Adipocyte (in vitro differentiated cells): Measurements from ENCODE around the gene TDRD6.

ENCODE experiments used
- DNase-seq: peaks from one replicate; pipeline ENCODE4 v3.0.0-alpha.2; 2015; ENCODE audit warnings: low read depth
- H3K27me3 ChIP-seq: replicated peaks from 2 replicates; pipeline ENCODE4 v1.7.0; 2013; ENCODE audit warnings: mild to moderate bottlenecking, low read length, moderate library complexity; ENCODE audit not compliant: control insufficient read depth, insufficient read depth
- H3K36me3 ChIP-seq: 2 replicates; pipeline ENCODE4 v1.7.0; 2013; ENCODE audit warnings: low read length, mild to moderate bottlenecking, moderate library complexity; ENCODE audit not compliant: control insufficient read depth, insufficient read depth, severe bottlenecking
- H3K4me1 ChIP-seq: 2 replicates; pipeline ENCODE4 v1.7.0; 2013; ENCODE audit warnings: mild to moderate bottlenecking, low read length, moderate library complexity; ENCODE audit not compliant: control insufficient read depth, insufficient read depth
- H3K4me3 ChIP-seq: 2 replicates; pipeline ENCODE4 v1.7.0; 2013; ENCODE audit warnings: mild to moderate bottlenecking, low read length, moderate library complexity
- H3K9ac ChIP-seq: 2 replicates; pipeline ENCODE4 v1.7.0; 2013; ENCODE audit warnings: mild to moderate bottlenecking, low read length, moderate library complexity
- H3K9me3 ChIP-seq: 2 replicates; pipeline ENCODE4 v1.7.0; 2013; ENCODE audit warnings: mild to moderate bottlenecking, low read length, moderate library complexity; ENCODE audit not compliant: control insufficient read depth

The TDRD6 gene

DNA sequence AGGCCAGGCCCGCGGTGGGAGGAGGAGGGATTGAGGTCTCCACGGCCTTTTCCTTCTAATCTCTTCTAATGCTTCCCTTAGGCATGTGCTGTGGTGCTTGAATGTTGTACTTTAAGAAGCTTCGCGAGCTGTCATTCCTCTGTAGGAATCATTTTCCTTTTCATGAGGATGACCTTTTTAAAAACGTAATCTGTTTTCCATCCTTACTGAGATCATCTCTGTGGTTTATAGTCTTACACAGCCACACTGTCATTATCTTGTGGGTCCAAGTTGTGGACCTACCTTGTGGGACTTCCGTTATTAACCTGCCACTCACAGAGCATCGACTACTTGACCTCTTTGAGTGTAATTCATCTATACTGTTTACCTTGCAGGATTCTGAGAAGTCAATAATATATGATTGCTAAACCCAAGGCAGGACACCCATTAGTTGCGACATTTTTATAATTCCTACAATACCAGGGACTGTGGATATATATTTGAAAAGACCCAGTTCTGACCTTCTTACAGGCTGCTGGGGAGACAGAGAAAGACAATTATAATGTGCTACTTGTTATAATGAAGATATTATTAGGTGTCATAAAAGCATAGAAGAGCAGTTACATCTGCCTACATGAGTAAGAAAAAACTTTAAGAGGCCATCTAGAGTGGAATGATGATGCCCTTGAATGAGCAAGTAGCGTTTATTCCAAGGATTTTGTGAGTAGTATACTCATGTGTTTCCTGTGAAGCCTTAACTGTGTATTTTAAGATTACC is 34.1 kb upstream of the TDRD6 start:
- Histone ChIP-seq H3K4me3 (peak overlapping the region; percentile 91), H3K9me3 (no peaks in the 10 kb centered on the region), H3K4me1 (peaks cover 12% of the 10 kb centered on the region), H3K27me3 (no peaks in the 10 kb centered on the region), H3K36me3 (no peaks in the 10 kb centered on the region), H3K9ac (peak overlapping the region; percentile 85)
- peak; percentile 23 for DNase-seq

DNA sequence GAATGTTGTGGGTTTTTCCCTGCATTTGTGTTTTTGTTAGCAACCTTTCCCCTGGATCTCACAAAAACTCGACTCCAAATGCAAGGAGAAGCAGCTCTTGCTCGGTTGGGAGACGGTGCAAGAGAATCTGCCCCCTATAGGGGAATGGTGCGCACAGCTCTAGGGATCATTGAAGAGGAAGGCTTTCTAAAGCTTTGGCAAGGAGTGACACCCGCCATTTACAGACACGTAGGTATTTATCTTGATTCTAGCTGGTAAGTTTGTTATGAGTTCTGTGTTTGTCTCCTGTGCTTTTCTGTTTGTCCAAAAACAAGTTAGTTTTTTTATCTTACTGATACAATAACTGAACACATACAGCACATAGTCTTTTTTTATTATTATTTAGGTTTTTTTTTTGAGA is 31.9 kb upstream of the TDRD6 start:
- H3K4me1 ChIP-seq, result peaks cover 12% of the 10 kb centered on the region
- no peak overlapping the region for H3K4me3 ChIP-seq
- no peaks in the 10 kb centered on the region for H3K36me3 ChIP-seq
- H3K9me3 ChIP-seq, result no peaks in the 10 kb centered on the region
- H3K9ac ChIP-seq, result no peak overlapping the region
- DNase-seq, result no peak
- no peaks in the 10 kb centered on the region for H3K27me3 ChIP-seq

GRCh38 chr6:46657642-46658041 is 30.0 kb upstream of the TDRD6 start:
- no peaks in the 10 kb centered on the region for H3K36me3 ChIP-seq
- H3K4me1 ChIP-seq, result peaks cover 20% of the 10 kb centered on the region
- no peaks in the 10 kb centered on the region for H3K9me3 ChIP-seq
- no peaks in the 10 kb centered on the region for H3K27me3 ChIP-seq
- H3K4me3 ChIP-seq, result no peak overlapping the region
- no peak overlapping the region for H3K9ac ChIP-seq
- DNase-seq, result no peak

- Histone ChIP-seq H3K4me3 (no peak overlapping the region), H3K9ac (peak overlapping the region; percentile 0), H3K27me3 (no peaks in the 10 kb centered on the region), H3K4me1 (peaks cover 13% of the 10 kb centered on the region), H3K36me3 (peaks cover 4% of the 10 kb centered on the region), H3K9me3 (no peaks in the 10 kb centered on the region)
- DNase-seq, result no peak
These were observed 26.2 kb upstream of the TDRD6 start for GRCh38 chr6:46661483-46661882.

DNA sequence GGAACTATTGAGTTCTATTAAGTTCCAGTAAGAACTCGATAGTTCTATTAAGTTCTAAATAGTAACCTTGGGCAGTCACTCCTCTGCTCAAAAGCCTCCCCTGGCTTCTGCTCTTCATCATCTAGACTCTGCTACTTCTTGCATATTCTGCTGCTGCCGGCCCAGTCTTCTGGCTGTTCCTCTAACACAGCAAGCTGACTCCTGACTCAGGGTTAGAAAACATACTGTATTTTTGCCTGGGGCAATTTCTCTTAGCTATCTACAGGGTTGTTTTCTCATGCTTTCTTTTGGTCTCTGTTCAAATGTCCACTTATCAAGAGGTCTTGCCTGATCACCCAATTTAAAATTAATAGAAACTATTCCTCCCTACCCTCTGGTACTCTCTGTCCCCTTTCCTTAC is 20.3 kb upstream of the TDRD6 start:
- peak; percentile 5 for DNase-seq
- no peaks in the 10 kb centered on the region for H3K9me3 ChIP-seq

GRCh38 chr6:46674410-46674809 is 13.3 kb upstream of the TDRD6 start:
- Histone ChIP-seq H3K9ac (no peak overlapping the region), H3K4me3 (no peak overlapping the region), H3K36me3 (peaks cover 20% of the 10 kb centered on the region), H3K4me1 (peaks cover 5% of the 10 kb centered on the region), H3K9me3 (no peaks in the 10 kb centered on the region), H3K27me3 (no peaks in the 10 kb centered on the region)
- DNase-seq, result no peak

More for the DNA sequence above, 20.3 kb upstream of the TDRD6 start:
- Histone ChIP-seq H3K4me1 (no peaks in the 10 kb centered on the region), H3K9ac (no peak overlapping the region), H3K27me3 (no peaks in the 10 kb centered on the region), H3K36me3 (peaks cover 20% of the 10 kb centered on the region), H3K4me3 (no peak overlapping the region)

DNA sequence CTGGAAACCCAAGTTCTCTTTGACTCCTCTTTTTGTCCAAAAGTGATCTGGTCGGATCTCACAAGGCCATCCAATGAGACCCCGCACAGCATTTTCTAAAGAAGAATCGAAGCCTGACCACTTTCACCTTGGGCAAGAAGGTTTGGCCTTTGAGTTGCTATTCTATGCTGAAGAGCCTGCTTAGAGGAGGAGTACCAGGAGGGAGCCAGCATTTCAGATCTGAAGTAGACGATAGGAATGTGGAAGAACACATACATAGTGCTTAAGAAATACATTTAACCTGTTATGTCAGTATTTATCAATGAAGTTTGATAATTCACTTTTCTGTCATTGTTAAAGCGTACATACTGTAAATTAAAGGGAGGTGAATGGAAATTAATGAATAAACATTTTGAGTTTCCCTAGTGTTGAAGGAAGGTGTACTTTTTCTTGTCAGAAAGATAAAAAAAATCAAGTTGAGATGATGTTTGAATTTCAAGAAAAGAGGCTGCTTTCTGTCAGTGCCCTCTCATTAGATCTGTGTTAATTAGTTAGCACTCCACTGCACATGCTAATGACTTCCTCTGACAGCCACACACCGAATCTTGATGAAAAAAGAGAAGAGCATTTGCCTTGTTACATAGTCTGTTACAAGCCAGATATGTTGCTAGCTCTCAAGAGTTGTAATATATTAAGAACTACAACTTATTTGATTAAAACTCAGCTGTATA is 10.9 kb upstream of the TDRD6 start:
- no peaks in the 10 kb centered on the region for H3K9me3 ChIP-seq
- no peak for DNase-seq
- peaks cover 5% of the 10 kb centered on the region for H3K4me1 ChIP-seq
- H3K27me3 ChIP-seq, result no peaks in the 10 kb centered on the region
- no peak overlapping the region for H3K4me3 ChIP-seq
- no peak overlapping the region for H3K9ac ChIP-seq
- peaks cover 10% of the 10 kb centered on the region for H3K36me3 ChIP-seq

DNA sequence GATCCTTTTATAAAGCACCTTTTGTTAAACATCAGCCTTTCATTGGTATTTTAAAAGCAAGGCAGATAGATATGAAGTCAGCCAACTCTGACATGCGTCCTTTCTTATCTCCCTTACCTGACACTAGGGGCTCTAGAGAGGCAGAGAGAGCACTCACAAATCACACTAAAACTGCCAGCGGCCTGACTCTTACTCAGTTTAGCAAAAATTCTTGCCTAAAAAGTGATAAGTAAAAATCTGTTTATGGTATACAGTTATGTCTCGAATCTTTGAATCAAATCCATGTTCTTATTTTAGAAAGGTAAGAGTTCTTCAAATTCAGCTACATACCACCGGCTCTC is 10.4 kb upstream of the TDRD6 start:
- no peak for DNase-seq
- Histone ChIP-seq H3K4me1 (peaks cover 5% of the 10 kb centered on the region), H3K36me3 (peaks cover 7% of the 10 kb centered on the region), H3K9ac (no peak overlapping the region), H3K4me3 (no peak overlapping the region), H3K9me3 (no peaks in the 10 kb centered on the region), H3K27me3 (no peaks in the 10 kb centered on the region)

- DNase-seq, result peak; percentile 16
These were observed 2.9 kb upstream of the TDRD6 start for GRCh38 chr6:46684771-46685170.

GRCh38 chr6:46688117-46688965 is 656 bp downstream of the TDRD6 start:
- H3K4me3 ChIP-seq, result no peak overlapping the region
- no peak for DNase-seq
- peaks cover 19% of the 10 kb centered on the region for H3K4me1 ChIP-seq
- no peaks in the 10 kb centered on the region for H3K27me3 ChIP-seq
- H3K9me3 ChIP-seq, result no peaks in the 10 kb centered on the region
- H3K9ac ChIP-seq, result no peak overlapping the region
- H3K36me3 ChIP-seq, result no peaks in the 10 kb centered on the region

More at GRCh38 chr6:46684771-46685170, 2.9 kb upstream of the TDRD6 start:
- Histone ChIP-seq H3K9me3 (no peaks in the 10 kb centered on the region), H3K36me3 (no peaks in the 10 kb centered on the region), H3K4me1 (peaks cover 3% of the 10 kb centered on the region), H3K9ac (no peak overlapping the region), H3K4me3 (no peak overlapping the region), H3K27me3 (no peaks in the 10 kb centered on the region)

DNA sequence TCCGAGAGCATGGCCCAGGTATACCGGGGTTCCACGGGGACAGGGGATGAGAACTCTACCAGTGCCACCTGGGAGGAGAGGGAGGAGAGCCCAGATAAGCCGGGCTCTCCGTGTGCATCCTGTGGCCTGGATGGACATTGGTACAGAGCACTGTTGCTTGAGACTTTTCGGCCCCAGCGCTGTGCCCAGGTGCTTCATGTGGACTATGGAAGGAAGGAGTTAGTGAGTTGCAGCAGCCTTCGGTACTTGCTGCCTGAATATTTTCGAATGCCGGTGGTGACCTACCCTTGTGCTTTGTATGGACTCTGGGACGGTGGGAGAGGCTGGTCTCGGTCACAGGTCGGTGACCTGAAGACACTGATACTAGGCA is 1.3 kb downstream of the TDRD6 start:
- H3K9ac ChIP-seq, result no peak overlapping the region
- DNase-seq, result no peak
- no peaks in the 10 kb centered on the region for H3K36me3 ChIP-seq
- H3K27me3 ChIP-seq, result no peaks in the 10 kb centered on the region
- H3K4me3 ChIP-seq, result no peak overlapping the region
- peaks cover 19% of the 10 kb centered on the region for H3K4me1 ChIP-seq
- no peaks in the 10 kb centered on the region for H3K9me3 ChIP-seq
